Measurements from ENCODE around the gene MLYCD.

The MLYCD gene

GRCh38 chr16:83898463-83899271 is at the start of gene MLYCD:
Gene MLYCD, plus strand, starts transcription at chr16:83899115. Its CDS starts 30 bp downstream, at chr16:83899145.
- H3K27me3 ChIP-seq (ENCODE audit: control insufficient read depth, insufficient read depth, low read length) = no peaks in the 10 kb centered on the region
- H3K9me3 ChIP-seq (ENCODE audit: control insufficient read depth, low read length) = no peaks in the 10 kb centered on the region
- peak within 1 kb of the TSS; percentile 44 for H3K4me3 ChIP-seq (ENCODE audit: low read length)
- peaks cover 4% of the 10 kb centered on the region for H3K4me1 ChIP-seq (ENCODE audit: control insufficient read depth, insufficient read depth, low read length)
- peak within 1 kb of the TSS; percentile 69 for H3K9ac ChIP-seq (ENCODE audit: low read length)
- H3K36me3 ChIP-seq (ENCODE audit: control insufficient read depth, insufficient read depth, low read length) = no peaks in the 10 kb centered on the region

GRCh38 chr16:83849421-83849820 is 49.5 kb upstream of the MLYCD start:
- Histone ChIP-seq H3K36me3 (ENCODE audit: control insufficient read depth, insufficient read depth, low read length) (no peaks in the 10 kb centered on the region), H3K9ac (ENCODE audit: low read length) (no peak overlapping the region), H3K4me3 (ENCODE audit: low read length) (no peak overlapping the region), H3K9me3 (ENCODE audit: control insufficient read depth, low read length) (no peaks in the 10 kb centered on the region), H3K4me1 (ENCODE audit: control insufficient read depth, insufficient read depth, low read length) (no peaks in the 10 kb centered on the region), H3K27me3 (ENCODE audit: control insufficient read depth, insufficient read depth, low read length) (peaks cover 4% of the 10 kb centered on the region)

- Histone ChIP-seq H3K36me3 (ENCODE audit: control insufficient read depth, insufficient read depth, low read length) (no peaks in the 10 kb centered on the region), H3K9me3 (ENCODE audit: control insufficient read depth, low read length) (no peaks in the 10 kb centered on the region), H3K27me3 (ENCODE audit: control insufficient read depth, insufficient read depth, low read length) (peaks cover 7% of the 10 kb centered on the region), H3K9ac (ENCODE audit: low read length) (no peak overlapping the region), H3K4me1 (ENCODE audit: control insufficient read depth, insufficient read depth, low read length) (no peaks in the 10 kb centered on the region), H3K4me3 (ENCODE audit: low read length) (no peak overlapping the region)
These were observed 48.0 kb upstream of the MLYCD start for GRCh38 chr16:83850947-83851346.

- no peak overlapping the region for H3K4me3 ChIP-seq (ENCODE audit: low read length)
These were observed 47.4 kb upstream of the MLYCD start for GRCh38 chr16:83851473-83851872.

GRCh38 chr16:83852774-83853173 is 46.1 kb upstream of the MLYCD start:
- no peak overlapping the region for H3K4me3 ChIP-seq (ENCODE audit: low read length)
- no peaks in the 10 kb centered on the region for H3K4me1 ChIP-seq (ENCODE audit: control insufficient read depth, insufficient read depth, low read length)

More at GRCh38 chr16:83851473-83851872, 47.4 kb upstream of the MLYCD start:
- H3K36me3 ChIP-seq (ENCODE audit: control insufficient read depth, insufficient read depth, low read length) = no peaks in the 10 kb centered on the region
- no peaks in the 10 kb centered on the region for H3K4me1 ChIP-seq (ENCODE audit: control insufficient read depth, insufficient read depth, low read length)
- H3K9ac ChIP-seq (ENCODE audit: low read length) = no peak overlapping the region
- H3K27me3 ChIP-seq (ENCODE audit: control insufficient read depth, insufficient read depth, low read length) = peaks cover 7% of the 10 kb centered on the region
- no peaks in the 10 kb centered on the region for H3K9me3 ChIP-seq (ENCODE audit: control insufficient read depth, low read length)

GRCh38 chr16:83853834-83854233 is 45.1 kb upstream of the MLYCD start:
- H3K4me3 ChIP-seq (ENCODE audit: low read length) = no peak overlapping the region
- no peak overlapping the region for H3K9ac ChIP-seq (ENCODE audit: low read length)
- H3K9me3 ChIP-seq (ENCODE audit: control insufficient read depth, low read length) = no peaks in the 10 kb centered on the region
- no peaks in the 10 kb centered on the region for H3K36me3 ChIP-seq (ENCODE audit: control insufficient read depth, insufficient read depth, low read length)
- peaks cover 7% of the 10 kb centered on the region for H3K27me3 ChIP-seq (ENCODE audit: control insufficient read depth, insufficient read depth, low read length)
- H3K4me1 ChIP-seq (ENCODE audit: control insufficient read depth, insufficient read depth, low read length) = no peaks in the 10 kb centered on the region

More at GRCh38 chr16:83852774-83853173, 46.1 kb upstream of the MLYCD start:
- Histone ChIP-seq H3K9ac (ENCODE audit: low read length) (no peak overlapping the region), H3K36me3 (ENCODE audit: control insufficient read depth, insufficient read depth, low read length) (no peaks in the 10 kb centered on the region), H3K9me3 (ENCODE audit: control insufficient read depth, low read length) (no peaks in the 10 kb centered on the region), H3K27me3 (ENCODE audit: control insufficient read depth, insufficient read depth, low read length) (peaks cover 7% of the 10 kb centered on the region)

- Histone ChIP-seq H3K27me3 (ENCODE audit: control insufficient read depth, insufficient read depth, low read length) (peaks cover 7% of the 10 kb centered on the region), H3K4me3 (ENCODE audit: low read length) (no peak overlapping the region), H3K4me1 (ENCODE audit: control insufficient read depth, insufficient read depth, low read length) (no peaks in the 10 kb centered on the region), H3K36me3 (ENCODE audit: control insufficient read depth, insufficient read depth, low read length) (no peaks in the 10 kb centered on the region), H3K9ac (ENCODE audit: low read length) (no peak overlapping the region), H3K9me3 (ENCODE audit: control insufficient read depth, low read length) (no peaks in the 10 kb centered on the region)
These were observed 44.5 kb upstream of the MLYCD start for GRCh38 chr16:83854420-83854819.

- Histone ChIP-seq H3K4me1 (ENCODE audit: control insufficient read depth, insufficient read depth, low read length) (no peaks in the 10 kb centered on the region), H3K4me3 (ENCODE audit: low read length) (no peak overlapping the region), H3K27me3 (ENCODE audit: control insufficient read depth, insufficient read depth, low read length) (peaks cover 7% of the 10 kb centered on the region), H3K9me3 (ENCODE audit: control insufficient read depth, low read length) (no peaks in the 10 kb centered on the region), H3K36me3 (ENCODE audit: control insufficient read depth, insufficient read depth, low read length) (no peaks in the 10 kb centered on the region), H3K9ac (ENCODE audit: low read length) (no peak overlapping the region)
These were observed 42.1 kb upstream of the MLYCD start for GRCh38 chr16:83856792-83857191.

- Histone ChIP-seq H3K9ac (ENCODE audit: low read length) (no peak overlapping the region), H3K4me3 (ENCODE audit: low read length) (no peak overlapping the region), H3K36me3 (ENCODE audit: control insufficient read depth, insufficient read depth, low read length) (no peaks in the 10 kb centered on the region), H3K9me3 (ENCODE audit: control insufficient read depth, low read length) (no peaks in the 10 kb centered on the region), H3K4me1 (ENCODE audit: control insufficient read depth, insufficient read depth, low read length) (no peaks in the 10 kb centered on the region), H3K27me3 (ENCODE audit: control insufficient read depth, insufficient read depth, low read length) (peaks cover 3% of the 10 kb centered on the region)
These were observed 39.6 kb upstream of the MLYCD start for GRCh38 chr16:83859265-83859664.

- no peaks in the 10 kb centered on the region for H3K4me1 ChIP-seq (ENCODE audit: control insufficient read depth, insufficient read depth, low read length)
- no peak overlapping the region for H3K4me3 ChIP-seq (ENCODE audit: low read length)
- no peak overlapping the region for H3K9ac ChIP-seq (ENCODE audit: low read length)
- no peaks in the 10 kb centered on the region for H3K9me3 ChIP-seq (ENCODE audit: control insufficient read depth, low read length)
- H3K36me3 ChIP-seq (ENCODE audit: control insufficient read depth, insufficient read depth, low read length) = no peaks in the 10 kb centered on the region
- H3K27me3 ChIP-seq (ENCODE audit: control insufficient read depth, insufficient read depth, low read length) = no peaks in the 10 kb centered on the region
These were observed 36.3 kb upstream of the MLYCD start for GRCh38 chr16:83862661-83863060.

GRCh38 chr16:83863682-83864081 is 35.2 kb upstream of the MLYCD start:
- Histone ChIP-seq H3K9ac (ENCODE audit: low read length) (no peak overlapping the region), H3K4me3 (ENCODE audit: low read length) (no peak overlapping the region), H3K36me3 (ENCODE audit: control insufficient read depth, insufficient read depth, low read length) (no peaks in the 10 kb centered on the region), H3K27me3 (ENCODE audit: control insufficient read depth, insufficient read depth, low read length) (no peaks in the 10 kb centered on the region), H3K4me1 (ENCODE audit: control insufficient read depth, insufficient read depth, low read length) (no peaks in the 10 kb centered on the region), H3K9me3 (ENCODE audit: control insufficient read depth, low read length) (no peaks in the 10 kb centered on the region)

- H3K4me1 ChIP-seq (ENCODE audit: control insufficient read depth, insufficient read depth, low read length) = no peaks in the 10 kb centered on the region
- no peaks in the 10 kb centered on the region for H3K27me3 ChIP-seq (ENCODE audit: control insufficient read depth, insufficient read depth, low read length)
- no peak overlapping the region for H3K9ac ChIP-seq (ENCODE audit: low read length)
- H3K9me3 ChIP-seq (ENCODE audit: control insufficient read depth, low read length) = no peaks in the 10 kb centered on the region
- H3K36me3 ChIP-seq (ENCODE audit: control insufficient read depth, insufficient read depth, low read length) = no peaks in the 10 kb centered on the region
- no peak overlapping the region for H3K4me3 ChIP-seq (ENCODE audit: low read length)
These were observed 28.1 kb upstream of the MLYCD start for GRCh38 chr16:83870830-83871229.
